GM23338 (cell line): Measurements from ENCODE around the gene PGBD4.

ENCODE experiments used
- CREB1 ChIP-seq: fragments of 250-450 bp; sonication (Bioruptor Pico); IDR thresholded peaks from 2 replicates; pipeline ENCODE4 v1.5.0; 2020; ENCODE audit warnings: low read depth, mild to moderate bottlenecking, moderate library complexity
- CTCF ChIP-seq, 2 experiments: fragments of 200-600 bp in 1 of 2; sonication (generic) in 1 of 2; conservative IDR thresholded peaks; 2 replicates each; pipeline versions ENCODE4 v1.5.1 to v1.6.1; 2016 to 2017; ENCODE audit warnings: antibody characterized with exemption in 2 of 2, low read depth in 2 of 2, mild to moderate bottlenecking in 2 of 2, moderate library complexity in 1 of 2
- EZH2 ChIP-seq: fragments of 200-600 bp; sonication (generic); IDR thresholded peaks from one replicate; pipeline ENCODE4 v1.8.0; 2017; ENCODE audit warnings: antibody characterized with exemption, mild to moderate bottlenecking, low read depth; ENCODE audit not compliant: unreplicated experiment
- EZH2phosphoT487 ChIP-seq: fragments of 200-600 bp; sonication (generic); IDR thresholded peaks from one replicate; pipeline ENCODE4 v1.8.1; 2018; ENCODE audit warnings: antibody characterized with exemption; ENCODE audit not compliant: unreplicated experiment
- JUNB ChIP-seq: IDR thresholded peaks from one replicate; pipeline ENCODE4 v1.6.1; 2016; ENCODE audit warnings: antibody characterized with exemption; ENCODE audit not compliant: unreplicated experiment
- POLR2AphosphoS5 ChIP-seq: IDR thresholded peaks from 2 replicates; pipeline ENCODE4 v1.6.1; 2016; ENCODE audit warnings: antibody characterized with exemption, low read depth
- STAT1 ChIP-seq: IDR thresholded peaks from one replicate; pipeline ENCODE4 v1.6.1; 2016; ENCODE audit warnings: antibody characterized with exemption; ENCODE audit not compliant: unreplicated experiment

GRCh38 chr15:34055868-34056595 lies 45.9 kb upstream of the PGBD4 start:
- TF ChIP-seq CTCF (conservative IDR thresholded peaks at IDR 0.05; ENCODE audit: low read depth in 2 of 2) (no peak), EZH2phosphoT487 (no peak), JUNB (no peak), POLR2AphosphoS5 (no peak), EZH2 (no peak), CREB1 (no peak), STAT1 (no peak)
